Measurements from ENCODE around the gene ADGB.

DNA sequence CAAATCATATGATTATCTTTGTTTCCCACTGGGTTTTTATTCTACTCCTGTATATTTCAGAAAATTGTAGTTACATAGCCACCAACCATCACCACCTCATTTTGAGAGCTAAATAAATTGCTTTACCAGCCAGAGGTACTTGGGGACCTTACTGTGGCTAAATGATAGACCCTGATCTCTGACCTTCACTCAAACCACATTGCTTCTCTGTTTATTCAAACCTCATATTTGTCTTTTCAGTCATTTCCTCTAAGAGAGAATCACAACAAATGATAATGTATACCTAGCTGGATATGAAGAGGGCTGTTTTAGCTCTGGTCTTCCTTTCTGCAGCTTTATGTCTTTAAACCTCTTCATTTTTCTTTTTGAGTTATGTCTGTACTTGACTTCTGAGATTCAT is 142.8 kb downstream of the ADGB start:
- TF ChIP-seq, protein P1, sequence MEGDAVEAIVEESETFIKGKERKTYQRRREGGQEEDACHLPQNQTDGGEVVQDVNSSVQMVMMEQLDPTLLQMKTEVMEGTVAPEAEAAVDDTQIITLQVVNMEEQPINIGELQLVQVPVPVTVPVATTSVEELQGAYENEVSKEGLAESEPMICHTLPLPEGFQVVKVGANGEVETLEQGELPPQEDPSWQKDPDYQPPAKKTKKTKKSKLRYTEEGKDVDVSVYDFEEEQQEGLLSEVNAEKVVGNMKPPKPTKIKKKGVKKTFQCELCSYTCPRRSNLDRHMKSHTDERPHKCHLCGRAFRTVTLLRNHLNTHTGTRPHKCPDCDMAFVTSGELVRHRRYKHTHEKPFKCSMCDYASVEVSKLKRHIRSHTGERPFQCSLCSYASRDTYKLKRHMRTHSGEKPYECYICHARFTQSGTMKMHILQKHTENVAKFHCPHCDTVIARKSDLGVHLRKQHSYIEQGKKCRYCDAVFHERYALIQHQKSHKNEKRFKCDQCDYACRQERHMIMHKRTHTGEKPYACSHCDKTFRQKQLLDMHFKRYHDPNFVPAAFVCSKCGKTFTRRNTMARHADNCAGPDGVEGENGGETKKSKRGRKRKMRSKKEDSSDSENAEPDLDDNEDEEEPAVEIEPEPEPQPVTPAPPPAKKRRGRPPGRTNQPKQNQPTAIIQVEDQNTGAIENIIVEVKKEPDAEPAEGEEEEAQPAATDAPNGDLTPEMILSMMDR (IDR thresholded peaks at IDR 0.05), result no peak
- TF ChIP-seq POLR2A (IDR thresholded peaks at IDR 0.05), result no peak

Data from thyroid gland (tissue), 4 donors.